Measurements from ENCODE around the gene HNF4A.

DNA sequence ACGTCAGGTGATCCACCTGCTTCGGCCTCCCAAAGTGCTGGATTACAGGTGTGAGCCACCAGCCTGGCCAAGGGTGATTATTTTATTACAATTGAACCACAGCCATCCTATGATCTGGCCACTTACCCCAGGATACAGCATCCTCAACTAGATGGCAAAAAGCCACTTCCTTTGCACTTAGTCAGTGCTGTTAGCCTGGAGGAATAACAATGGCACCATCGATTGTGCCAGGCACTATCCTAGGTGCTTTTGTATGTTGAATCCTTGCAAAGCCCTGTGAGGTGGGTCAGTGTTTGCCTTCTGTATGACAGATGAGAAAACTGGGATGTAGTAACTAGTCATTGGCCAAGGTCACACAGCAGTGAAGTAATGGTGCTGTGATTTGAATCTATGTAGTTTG is 109.0 kb downstream of the HNF4A start:
- TF ChIP-seq, protein P1, sequence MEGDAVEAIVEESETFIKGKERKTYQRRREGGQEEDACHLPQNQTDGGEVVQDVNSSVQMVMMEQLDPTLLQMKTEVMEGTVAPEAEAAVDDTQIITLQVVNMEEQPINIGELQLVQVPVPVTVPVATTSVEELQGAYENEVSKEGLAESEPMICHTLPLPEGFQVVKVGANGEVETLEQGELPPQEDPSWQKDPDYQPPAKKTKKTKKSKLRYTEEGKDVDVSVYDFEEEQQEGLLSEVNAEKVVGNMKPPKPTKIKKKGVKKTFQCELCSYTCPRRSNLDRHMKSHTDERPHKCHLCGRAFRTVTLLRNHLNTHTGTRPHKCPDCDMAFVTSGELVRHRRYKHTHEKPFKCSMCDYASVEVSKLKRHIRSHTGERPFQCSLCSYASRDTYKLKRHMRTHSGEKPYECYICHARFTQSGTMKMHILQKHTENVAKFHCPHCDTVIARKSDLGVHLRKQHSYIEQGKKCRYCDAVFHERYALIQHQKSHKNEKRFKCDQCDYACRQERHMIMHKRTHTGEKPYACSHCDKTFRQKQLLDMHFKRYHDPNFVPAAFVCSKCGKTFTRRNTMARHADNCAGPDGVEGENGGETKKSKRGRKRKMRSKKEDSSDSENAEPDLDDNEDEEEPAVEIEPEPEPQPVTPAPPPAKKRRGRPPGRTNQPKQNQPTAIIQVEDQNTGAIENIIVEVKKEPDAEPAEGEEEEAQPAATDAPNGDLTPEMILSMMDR (IDR thresholded peaks at IDR 0.05), result no peak
- TF ChIP-seq POLR2A (IDR thresholded peaks at IDR 0.05), result no peak
